ENCODE results near the gene HBEGF.

DNA sequence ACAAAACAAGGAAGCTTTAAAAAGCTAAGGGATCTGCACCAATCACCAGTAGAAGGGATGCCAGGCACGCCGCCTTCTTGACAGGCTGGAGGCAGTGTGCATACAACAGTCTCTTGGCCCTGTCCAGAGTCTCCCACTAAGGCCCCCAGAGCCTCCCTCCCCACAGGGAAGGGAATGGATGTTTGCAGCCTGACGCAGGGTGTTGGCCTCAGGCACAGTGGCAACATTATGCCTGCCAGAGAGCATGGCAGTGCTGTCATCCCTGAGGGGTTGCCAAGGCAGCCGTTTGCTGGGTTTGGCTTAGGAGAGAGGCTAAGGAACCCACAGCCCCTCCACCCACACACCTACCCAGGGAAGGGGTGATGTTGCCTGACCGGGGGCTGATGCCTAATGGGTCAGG lies 4.8 kb downstream of the HBEGF start:
- TF ChIP-seq ARNT (IDR thresholded peaks at IDR 0.05) (no peak), FOXM1 (IDR thresholded peaks at IDR 0.05; ENCODE audit: borderline replicate concordance) (no peak), FOXA1 (IDR thresholded peaks at IDR 0.05) (no peak)
